ENCODE results near the gene CELSR1. TPM values are rescaled to one million over a fixed set of nuclear protein-coding genes. Genes with fewer than 3 reads are reported as not detected.

CELSR1 gene
- total and polyA plus RNA-seq, 7 donors, result 0.23 to 5.0 (median 0.82) TPM

DNA sequence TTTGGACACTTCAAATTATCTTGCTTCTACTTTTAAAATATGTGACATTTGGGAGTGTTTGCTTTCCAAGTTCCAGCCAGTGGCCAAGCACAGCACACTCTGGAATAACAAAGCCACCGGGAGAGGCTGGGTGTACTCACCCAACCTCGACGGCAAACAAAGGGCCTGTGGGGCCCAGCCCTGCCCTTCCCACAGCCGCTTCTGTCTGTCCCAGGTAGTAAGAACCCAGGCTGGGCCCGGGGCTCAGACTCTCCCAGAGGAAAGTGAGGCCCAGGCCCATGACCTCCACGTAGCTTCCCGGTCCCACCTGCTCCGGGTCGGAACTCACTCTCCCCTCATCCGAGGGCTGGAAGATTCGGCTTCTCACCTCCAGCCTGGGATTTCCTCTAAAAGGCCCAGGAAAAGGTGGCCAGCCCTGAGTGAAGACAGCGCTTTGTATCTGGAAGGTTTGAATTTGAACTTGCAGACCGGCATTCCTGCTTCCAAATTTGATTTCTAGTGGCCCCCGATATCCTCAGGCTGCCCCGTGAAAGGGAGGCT lies 93.5 kb downstream of the CELSR1 start:
- Histone ChIP-seq H3K36me3 (no peaks in the 10 kb centered on the region), H3K9me3 (no peaks in the 10 kb centered on the region), H3K27ac (no peak overlapping the region), H3K4me3 (no peak overlapping the region), H3K4me1 (no peaks in the 10 kb centered on the region), H3K27me3 (no peaks in the 10 kb centered on the region)
- no peak for DNase-seq
- 59 to 81% methylated on average over 15 of the region's 15 CpGs for WGBS, 2 donors
- TF ChIP-seq, protein P1, sequence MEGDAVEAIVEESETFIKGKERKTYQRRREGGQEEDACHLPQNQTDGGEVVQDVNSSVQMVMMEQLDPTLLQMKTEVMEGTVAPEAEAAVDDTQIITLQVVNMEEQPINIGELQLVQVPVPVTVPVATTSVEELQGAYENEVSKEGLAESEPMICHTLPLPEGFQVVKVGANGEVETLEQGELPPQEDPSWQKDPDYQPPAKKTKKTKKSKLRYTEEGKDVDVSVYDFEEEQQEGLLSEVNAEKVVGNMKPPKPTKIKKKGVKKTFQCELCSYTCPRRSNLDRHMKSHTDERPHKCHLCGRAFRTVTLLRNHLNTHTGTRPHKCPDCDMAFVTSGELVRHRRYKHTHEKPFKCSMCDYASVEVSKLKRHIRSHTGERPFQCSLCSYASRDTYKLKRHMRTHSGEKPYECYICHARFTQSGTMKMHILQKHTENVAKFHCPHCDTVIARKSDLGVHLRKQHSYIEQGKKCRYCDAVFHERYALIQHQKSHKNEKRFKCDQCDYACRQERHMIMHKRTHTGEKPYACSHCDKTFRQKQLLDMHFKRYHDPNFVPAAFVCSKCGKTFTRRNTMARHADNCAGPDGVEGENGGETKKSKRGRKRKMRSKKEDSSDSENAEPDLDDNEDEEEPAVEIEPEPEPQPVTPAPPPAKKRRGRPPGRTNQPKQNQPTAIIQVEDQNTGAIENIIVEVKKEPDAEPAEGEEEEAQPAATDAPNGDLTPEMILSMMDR (IDR thresholded peaks at IDR 0.05), result no peak
- TF ChIP-seq EP300 (IDR thresholded peaks at IDR 0.05), result no peak
- TF ChIP-seq POLR2AphosphoS5 (IDR thresholded peaks at IDR 0.05), result no peak
- no peak for TF ChIP-seq POLR2A (IDR thresholded peaks at IDR 0.05)
- intact Hi-C loops (cut with DNase I), result no loop called here

DNA sequence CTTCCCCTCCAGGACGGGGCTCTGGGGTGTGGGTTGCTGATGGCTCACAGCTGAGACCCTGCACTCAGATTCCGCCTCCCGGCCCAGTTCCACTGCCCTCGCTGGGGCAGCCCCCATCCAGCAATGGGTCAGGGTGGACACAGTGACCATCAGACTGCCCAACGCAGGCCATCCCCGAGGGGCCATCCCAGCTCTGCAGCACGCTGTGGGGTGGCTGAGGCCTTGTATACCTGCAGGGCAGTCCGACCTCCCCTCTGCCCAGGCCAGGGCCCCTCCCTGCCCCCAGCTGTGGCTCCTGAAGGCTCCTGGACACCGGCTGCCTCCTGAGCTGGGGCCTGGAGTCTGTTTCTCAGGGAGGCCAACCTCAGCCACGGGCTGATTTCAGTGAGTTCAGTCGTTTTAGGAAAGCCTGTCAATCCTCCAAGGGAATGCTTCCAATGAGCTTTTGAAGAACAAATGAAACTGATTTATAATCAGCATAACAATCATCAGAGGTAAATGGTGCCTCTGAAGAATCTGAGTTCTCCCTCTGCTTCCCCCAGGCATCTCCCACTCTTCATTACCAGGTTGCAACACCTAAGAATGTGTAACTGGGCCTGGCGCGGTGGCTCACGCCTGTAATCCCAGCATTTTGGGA lies 95.1 kb downstream of the CELSR1 start:
- TF ChIP-seq, protein P1 (IDR thresholded peaks at IDR 0.05), result no peak
- TF ChIP-seq EP300 (IDR thresholded peaks at IDR 0.05), result no peak
- no peak for TF ChIP-seq POLR2AphosphoS5 (IDR thresholded peaks at IDR 0.05)
- intact Hi-C loops (cut with DNase I), result no loop called here
- no peaks in the 10 kb centered on the region for H3K9me3 ChIP-seq
- H3K27ac ChIP-seq, result no peak overlapping the region
- no peak for DNase-seq
- no peaks in the 10 kb centered on the region for H3K27me3 ChIP-seq
- H3K4me1 ChIP-seq, result no peaks in the 10 kb centered on the region
- WGBS, 2 donors, result 94% methylated on average over 14 of the region's 14 CpGs
- H3K4me3 ChIP-seq, result no peak overlapping the region
- H3K36me3 ChIP-seq, result no peaks in the 10 kb centered on the region

DNA sequence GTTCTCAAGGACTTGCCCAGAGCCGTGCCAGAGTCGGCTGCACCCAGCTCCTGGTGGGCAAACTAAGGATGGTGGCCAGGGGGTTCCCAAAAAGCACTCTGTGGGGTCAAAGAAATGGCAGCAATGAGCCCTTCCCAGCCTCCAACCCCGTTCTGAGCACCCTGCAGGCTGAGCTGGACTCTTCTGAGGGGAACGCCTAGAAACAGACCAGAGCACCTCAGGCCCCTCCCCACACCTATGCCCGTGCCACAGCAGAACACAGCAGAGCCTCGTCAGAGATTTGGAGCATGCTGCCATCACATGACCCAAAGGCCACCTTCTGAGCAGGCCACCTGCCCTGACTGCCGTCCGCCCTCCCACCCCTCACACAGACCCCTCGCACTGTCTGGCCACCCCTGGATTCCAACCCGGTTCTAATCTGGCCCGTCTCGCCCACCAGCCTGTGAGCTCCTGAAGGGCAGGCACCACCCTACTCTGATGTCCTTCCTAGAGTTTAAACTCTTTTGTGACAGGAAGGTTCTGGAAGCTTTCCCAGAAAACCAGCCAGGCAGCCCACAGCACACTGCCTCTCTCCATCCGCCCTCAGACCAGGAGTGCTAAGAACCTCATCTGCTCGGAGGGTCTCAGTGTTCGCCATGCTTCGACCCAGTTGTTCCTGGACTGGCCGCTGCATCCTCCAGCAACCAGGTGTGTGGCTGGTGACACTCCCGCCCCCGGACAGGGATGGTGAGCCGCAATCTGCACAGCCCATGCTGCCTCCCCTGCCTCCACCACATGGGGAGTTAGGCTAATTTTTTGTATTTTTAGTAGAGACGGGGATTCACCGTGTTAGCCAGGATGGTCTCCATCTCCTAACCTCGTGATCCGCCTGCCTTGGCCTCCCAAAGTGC lies 97.6 kb downstream of the CELSR1 start:
- no peaks in the 10 kb centered on the region for H3K4me1 ChIP-seq
- no peak for TF ChIP-seq POLR2AphosphoS5 (IDR thresholded peaks at IDR 0.05)
- TF ChIP-seq POLR2A (IDR thresholded peaks at IDR 0.05), result no peak
- TF ChIP-seq, protein P1 (IDR thresholded peaks at IDR 0.05), result no peak
- no peak for TF ChIP-seq EP300 (IDR thresholded peaks at IDR 0.05)
- intact Hi-C loops (cut with DNase I), result no loop called here
- no peak for DNase-seq
- WGBS, 2 donors, result 92 to 93% methylated on average over 24 of the region's 24 CpGs
- H3K36me3 ChIP-seq, result no peaks in the 10 kb centered on the region
- no peak overlapping the region for H3K27ac ChIP-seq
- no peaks in the 10 kb centered on the region for H3K27me3 ChIP-seq
- H3K4me3 ChIP-seq, result no peak overlapping the region
- H3K9me3 ChIP-seq, result no peaks in the 10 kb centered on the region

DNA sequence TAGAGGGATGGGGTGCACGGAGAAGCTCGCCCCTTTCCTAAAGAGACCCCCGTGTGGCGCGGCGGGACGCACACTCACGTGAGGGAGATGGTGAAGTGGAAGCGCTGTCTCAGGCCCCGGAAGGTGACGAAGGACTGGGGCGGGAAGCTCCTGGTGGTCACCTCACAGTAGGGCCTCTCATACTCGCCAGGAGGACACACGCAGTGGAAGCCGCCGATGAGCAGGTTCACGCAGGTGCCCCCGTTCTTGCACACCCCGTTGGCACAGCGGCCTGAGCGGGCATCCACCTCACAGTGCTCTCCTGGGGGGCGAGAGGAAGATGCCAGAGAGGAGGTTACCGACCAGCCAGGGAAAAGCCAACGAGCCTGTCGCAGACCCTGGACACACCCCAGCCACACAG lies 98.3 kb downstream of the CELSR1 start:
- TF ChIP-seq, protein P1 (IDR thresholded peaks at IDR 0.05), result no peak
- TF ChIP-seq POLR2AphosphoS5 (IDR thresholded peaks at IDR 0.05), result no peak
- no peak for TF ChIP-seq EP300 (IDR thresholded peaks at IDR 0.05)
- TF ChIP-seq POLR2A (IDR thresholded peaks at IDR 0.05), result no peak
- Histone ChIP-seq H3K27ac (no peak overlapping the region), H3K36me3 (no peaks in the 10 kb centered on the region), H3K9me3 (no peaks in the 10 kb centered on the region), H3K4me3 (no peak overlapping the region), H3K27me3 (no peaks in the 10 kb centered on the region), H3K4me1 (no peaks in the 10 kb centered on the region)
- DNase-seq, result no peak
- intact Hi-C loops (cut with DNase I), result no loop called here
- WGBS, 2 donors, result 96% methylated on average over 25 of the region's 25 CpGs

Data from sigmoid colon (tissue), 7 donors.